Measurements from ENCODE around the gene SLC14A1. TPM values are rescaled to one million over a fixed set of nuclear protein-coding genes. Genes with fewer than 3 reads are reported as not detected.

SLC14A1 gene
- total and polyA plus RNA-seq, 10 of the 15 experiments (the other 5 are each of a cell fraction or from before 2014, with no cell fraction given), result 0.06 to 0.67 (median 0.10) TPM; not detected in 2

DNA sequence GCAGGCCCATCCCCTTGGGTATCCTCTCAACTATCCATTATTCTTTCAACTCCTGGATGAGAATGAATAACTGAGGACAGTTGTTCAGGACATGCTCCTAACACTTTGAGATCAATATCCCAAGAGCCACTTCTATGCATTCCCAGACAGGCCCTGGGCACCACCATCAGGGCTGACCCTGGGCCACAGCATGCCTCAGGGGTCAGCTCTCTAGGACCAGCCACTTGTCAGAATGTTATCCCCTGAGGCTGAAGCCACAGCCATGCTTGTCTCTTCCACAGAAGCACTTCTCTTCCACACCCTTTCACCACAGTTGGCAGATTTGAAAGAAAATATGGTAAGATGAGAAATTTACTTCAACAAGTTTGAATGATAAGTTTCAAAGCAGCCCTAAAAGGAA lies 28.7 kb downstream of the SLC14A1 start:
- no TSS peak for BruUV-seq (replicated peaks)
- ChIA-PET RAD21 (ENCODE audit: unreplicated experiment) (no interaction called here), SMC1A (ENCODE audit: uncharacterized antibody, unreplicated experiment) (interaction anchor here (1.3 to 2.5 kb wide), 2 partner anchors 127 to 132 kb away, joined by 3 to 7 read pairs; no protein-coding TSS in a partner anchor), POLR2A (no interaction called here), CTCF (interaction anchor here (1.3 kb wide), 1 partner anchor 15 kb away, joined by 3 read pairs; no protein-coding TSS in a partner anchor)
- Histone ChIP-seq H3K27me3 (replicated peaks in 1 of 2; ENCODE audit: control insufficient read depth in 2 of 2, insufficient read depth in 2 of 2, low read length in 1 of 2) (no peaks in the 10 kb centered on the region; a peak in 2 of 4 replicates), H3K4me2 (ENCODE audit: control insufficient read depth, insufficient read depth) (no peak overlapping the region), H3K79me2 (ENCODE audit: control insufficient read depth, insufficient read depth, low read length) (no peaks in the 10 kb centered on the region), H3K4me1 (ENCODE audit: control insufficient read depth, insufficient read depth, low read length) (peaks cover 14% of the 10 kb centered on the region), H4K20me1 (ENCODE audit: control insufficient read depth, insufficient read depth) (no peaks in the 10 kb centered on the region), H3K9ac (ENCODE audit: control insufficient read depth, insufficient read depth, low read length) (no peak overlapping the region), H2AFZ (ENCODE audit: control insufficient read depth, low read depth, low read length) (no peak overlapping the region), H3K4me3 (no peak overlapping the region), H3K27ac (ENCODE audit: control insufficient read depth, insufficient read depth) (no peak overlapping the region), H3K9me3 (replicated peaks; ENCODE audit: control insufficient read depth, insufficient read depth, low read length) (no peaks in the 10 kb centered on the region; the same call in 2 of the 3 replicates), H3K36me3 (ENCODE audit: control insufficient read depth in 2 of 2, insufficient read depth in 2 of 2, low read length in 1 of 2) (no peaks in the 10 kb centered on the region)
- DNase-seq (ENCODE audit: low read depth, low spot score), result no peak
- intact Hi-C loops (cut with micrococcal nuclease; ENCODE audit: unreplicated experiment), result no loop called here
- no peak for ATAC-seq
- in situ Hi-C loops (cut with MboI), result no loop called here
- FAIRE-seq, result no peak
- TF ChIP-seq ZNF274 (IDR thresholded peaks at IDR 0.05; ENCODE audit: insufficient read depth, insufficient read length) (no peak), ETV6 (conservative IDR thresholded peaks at IDR 0.05 in 1 of 2, IDR thresholded peaks at IDR 0.05 in 1 of 2; ENCODE audit: borderline replicate concordance in 1 of 2, low read depth in 1 of 2) (no peak), SMAD1 (IDR thresholded peaks at IDR 0.05; ENCODE audit: low read depth, partially characterized antibody) (no peak), NFYB (IDR thresholded peaks at IDR 0.05; ENCODE audit: insufficient read depth, low read depth, low read length) (no peak), PAX5 (IDR thresholded peaks at IDR 0.05; ENCODE audit: borderline replicate concordance, low read depth, low read length) (no peak), FOXM1 (IDR thresholded peaks at IDR 0.05; ENCODE audit: low read depth, low read length) (no peak), GABPA (IDR thresholded peaks at IDR 0.05; ENCODE audit: low read depth) (no peak), NR2F1 (conservative IDR thresholded peaks at IDR 0.05) (no peak), TBL1XR1 (IDR thresholded peaks at IDR 0.05; ENCODE audit: low read depth, low read length) (no peak), RELA (IDR thresholded peaks at IDR 0.05; ENCODE audit: borderline replicate concordance, partially characterized antibody) (no peak), BRCA1 (IDR thresholded peaks at IDR 0.05; ENCODE audit: low read depth, low read length) (no peak), CHD4 (IDR thresholded peaks at IDR 0.05) (no peak), NFYA (IDR thresholded peaks at IDR 0.05; ENCODE audit: borderline replicate concordance, low read depth, low read length) (no peak)
- TF ChIP-seq, protein P1, sequence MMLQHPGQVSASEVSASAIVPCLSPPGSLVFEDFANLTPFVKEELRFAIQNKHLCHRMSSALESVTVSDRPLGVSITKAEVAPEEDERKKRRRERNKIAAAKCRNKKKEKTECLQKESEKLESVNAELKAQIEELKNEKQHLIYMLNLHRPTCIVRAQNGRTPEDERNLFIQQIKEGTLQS (IDR thresholded peaks at IDR 0.05; ENCODE audit: borderline replicate concordance, extremely low read depth, low read depth, low read length), result no peak
- TF ChIP-seq, protein P2, sequence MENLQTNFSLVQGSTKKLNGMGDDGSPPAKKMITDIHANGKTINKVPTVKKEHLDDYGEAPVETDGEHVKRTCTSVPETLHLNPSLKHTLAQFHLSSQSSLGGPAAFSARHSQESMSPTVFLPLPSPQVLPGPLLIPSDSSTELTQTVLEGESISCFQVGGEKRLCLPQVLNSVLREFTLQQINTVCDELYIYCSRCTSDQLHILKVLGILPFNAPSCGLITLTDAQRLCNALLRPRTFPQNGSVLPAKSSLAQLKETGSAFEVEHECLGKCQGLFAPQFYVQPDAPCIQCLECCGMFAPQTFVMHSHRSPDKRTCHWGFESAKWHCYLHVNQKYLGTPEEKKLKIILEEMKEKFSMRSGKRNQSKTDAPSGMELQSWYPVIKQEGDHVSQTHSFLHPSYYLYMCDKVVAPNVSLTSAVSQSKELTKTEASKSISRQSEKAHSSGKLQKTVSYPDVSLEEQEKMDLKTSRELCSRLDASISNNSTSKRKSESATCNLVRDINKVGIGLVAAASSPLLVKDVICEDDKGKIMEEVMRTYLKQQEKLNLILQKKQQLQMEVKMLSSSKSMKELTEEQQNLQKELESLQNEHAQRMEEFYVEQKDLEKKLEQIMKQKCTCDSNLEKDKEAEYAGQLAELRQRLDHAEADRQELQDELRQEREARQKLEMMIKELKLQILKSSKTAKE (IDR thresholded peaks at IDR 0.05; ENCODE audit: low read depth, poor library complexity, severe bottlenecking), result no peak
